ENCODE results near the gene SNAP25. TPM values are rescaled to one million over a fixed set of nuclear protein-coding genes. Genes with fewer than 3 reads are reported as not detected.

The SNAP25 gene
- total RNA-seq, 1 donor from 2014 or later = 5.6 TPM

DNA sequence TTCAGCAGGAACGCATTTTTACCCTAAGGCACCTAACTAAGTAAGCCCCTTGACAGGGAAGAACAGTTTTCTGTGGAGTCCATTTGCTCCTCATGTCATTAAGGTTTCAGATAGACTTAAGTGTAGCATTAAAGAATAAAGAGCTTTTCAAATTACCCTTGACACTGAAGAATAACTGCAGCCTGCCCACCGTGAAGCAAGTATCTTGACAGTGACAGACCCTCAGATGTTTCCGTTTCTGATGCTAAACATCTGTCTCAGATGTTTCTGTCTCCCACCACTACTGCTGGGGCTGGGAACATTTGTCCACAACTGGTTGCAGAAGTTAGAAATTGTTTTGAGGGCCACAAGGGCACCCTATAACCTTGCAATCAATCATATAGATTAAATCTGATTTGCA, 50.0 kb downstream of the SNAP25 start:
- H3K27me3 ChIP-seq = no peaks in the 10 kb centered on the region
- TF ChIP-seq, protein P1, sequence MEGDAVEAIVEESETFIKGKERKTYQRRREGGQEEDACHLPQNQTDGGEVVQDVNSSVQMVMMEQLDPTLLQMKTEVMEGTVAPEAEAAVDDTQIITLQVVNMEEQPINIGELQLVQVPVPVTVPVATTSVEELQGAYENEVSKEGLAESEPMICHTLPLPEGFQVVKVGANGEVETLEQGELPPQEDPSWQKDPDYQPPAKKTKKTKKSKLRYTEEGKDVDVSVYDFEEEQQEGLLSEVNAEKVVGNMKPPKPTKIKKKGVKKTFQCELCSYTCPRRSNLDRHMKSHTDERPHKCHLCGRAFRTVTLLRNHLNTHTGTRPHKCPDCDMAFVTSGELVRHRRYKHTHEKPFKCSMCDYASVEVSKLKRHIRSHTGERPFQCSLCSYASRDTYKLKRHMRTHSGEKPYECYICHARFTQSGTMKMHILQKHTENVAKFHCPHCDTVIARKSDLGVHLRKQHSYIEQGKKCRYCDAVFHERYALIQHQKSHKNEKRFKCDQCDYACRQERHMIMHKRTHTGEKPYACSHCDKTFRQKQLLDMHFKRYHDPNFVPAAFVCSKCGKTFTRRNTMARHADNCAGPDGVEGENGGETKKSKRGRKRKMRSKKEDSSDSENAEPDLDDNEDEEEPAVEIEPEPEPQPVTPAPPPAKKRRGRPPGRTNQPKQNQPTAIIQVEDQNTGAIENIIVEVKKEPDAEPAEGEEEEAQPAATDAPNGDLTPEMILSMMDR (IDR thresholded peaks at IDR 0.05) = no peak
- TF ChIP-seq POLR2AphosphoS5 (IDR thresholded peaks at IDR 0.05; ENCODE audit: insufficient read depth in 1 of 2, low read depth in 1 of 2) = no peak
- TF ChIP-seq POLR2A (IDR thresholded peaks at IDR 0.05) = no peak
- no peak overlapping the region for H3K4me3 ChIP-seq
- H3K9me3 ChIP-seq = no peaks in the 10 kb centered on the region
- no peak overlapping the region for H3K27ac ChIP-seq
- no peaks in the 10 kb centered on the region for H3K36me3 ChIP-seq
- DNase-seq (ENCODE audit: extremely low spot score in 2 of 2) = no peak
- no peaks in the 10 kb centered on the region for H3K4me1 ChIP-seq
- intact Hi-C loops (cut with DNase I) = no loop called here

DNA sequence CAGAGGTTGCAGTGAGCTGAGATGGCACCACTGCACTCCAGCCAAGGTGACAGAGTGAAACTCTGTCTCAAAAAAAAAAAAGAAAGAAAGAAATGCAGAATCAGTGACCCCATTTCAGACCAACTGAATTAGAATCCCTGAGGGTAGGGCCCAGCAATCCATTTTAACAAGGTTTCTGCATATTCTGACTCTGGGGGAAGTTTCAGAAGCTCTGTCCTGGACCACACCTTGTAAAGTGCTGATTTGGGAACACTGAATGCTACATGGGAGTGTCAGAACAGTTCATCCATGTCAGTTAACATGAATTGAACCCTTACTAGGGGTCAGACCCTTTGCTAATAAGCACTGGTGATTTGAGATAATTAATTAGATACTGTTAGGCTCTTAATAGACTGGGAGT, 52.0 kb downstream of the SNAP25 start:
- no peaks in the 10 kb centered on the region for H3K27me3 ChIP-seq
- intact Hi-C loops (cut with DNase I) = loop anchor here (1.0 kb wide), 1 partner anchor 13 kb away; no protein-coding TSS in a partner anchor
- TF ChIP-seq, protein P1 (IDR thresholded peaks at IDR 0.05) = no peak
- TF ChIP-seq POLR2AphosphoS5 (IDR thresholded peaks at IDR 0.05; ENCODE audit: insufficient read depth in 1 of 2, low read depth in 1 of 2) (no peak), POLR2A (IDR thresholded peaks at IDR 0.05) (no peak)

DNA sequence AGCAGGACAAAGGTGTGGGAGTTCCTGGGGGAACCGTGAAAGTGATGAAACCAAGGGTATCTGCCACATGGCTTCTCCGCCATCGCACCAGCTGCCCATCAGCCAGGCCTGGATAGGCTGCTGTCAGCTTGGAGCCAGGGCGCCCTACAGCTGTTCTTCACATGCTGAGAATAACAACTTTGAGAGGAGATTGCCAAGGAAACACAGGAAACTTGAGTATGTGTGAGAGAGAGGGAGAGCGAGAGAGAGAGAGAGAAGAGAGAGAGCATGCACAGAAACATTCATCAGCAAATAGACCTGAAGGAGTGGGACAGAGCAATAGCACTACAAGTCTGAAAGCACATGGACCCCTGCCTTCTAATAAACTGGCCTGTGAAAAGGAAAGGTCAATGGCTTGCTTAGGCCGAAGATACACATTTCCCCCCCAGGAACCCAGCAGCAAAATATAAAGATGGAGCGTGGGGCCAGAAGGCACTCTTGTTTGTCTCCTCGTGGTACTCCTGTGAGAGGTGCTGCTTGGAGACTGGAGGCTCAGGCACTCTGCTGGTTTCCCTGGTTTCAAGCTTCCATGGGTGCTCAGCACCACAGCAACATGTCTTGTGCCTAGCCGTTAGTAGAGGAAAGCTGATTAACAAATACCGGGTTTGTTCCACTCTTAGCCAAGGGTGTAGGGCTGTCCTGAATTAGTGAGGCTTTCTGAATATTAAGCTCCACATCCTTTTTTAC, 53.0 kb downstream of the SNAP25 start:
- H3K4me3 ChIP-seq = no peak overlapping the region
- no peaks in the 10 kb centered on the region for H3K4me1 ChIP-seq
- no peaks in the 10 kb centered on the region for H3K9me3 ChIP-seq
- no peaks in the 10 kb centered on the region for H3K36me3 ChIP-seq
- no peak for DNase-seq (ENCODE audit: extremely low spot score in 2 of 2)
- H3K27me3 ChIP-seq = no peaks in the 10 kb centered on the region
- H3K27ac ChIP-seq = no peak overlapping the region
- TF ChIP-seq, protein P1 (IDR thresholded peaks at IDR 0.05) = no peak
- TF ChIP-seq POLR2A (IDR thresholded peaks at IDR 0.05) (no peak), POLR2AphosphoS5 (IDR thresholded peaks at IDR 0.05; ENCODE audit: insufficient read depth in 1 of 2, low read depth in 1 of 2) (no peak)
- intact Hi-C loops (cut with DNase I) = loop anchor here (1.0 kb wide), 1 partner anchor 12 kb away; no protein-coding TSS in a partner anchor

More for the DNA sequence above, 52.0 kb downstream of the SNAP25 start:
- H3K9me3 ChIP-seq = no peaks in the 10 kb centered on the region
- no peaks in the 10 kb centered on the region for H3K4me1 ChIP-seq
- H3K4me3 ChIP-seq = no peak overlapping the region
- no peak overlapping the region for H3K27ac ChIP-seq
- DNase-seq (ENCODE audit: extremely low spot score in 2 of 2) = no peak
- no peaks in the 10 kb centered on the region for H3K36me3 ChIP-seq

DNA sequence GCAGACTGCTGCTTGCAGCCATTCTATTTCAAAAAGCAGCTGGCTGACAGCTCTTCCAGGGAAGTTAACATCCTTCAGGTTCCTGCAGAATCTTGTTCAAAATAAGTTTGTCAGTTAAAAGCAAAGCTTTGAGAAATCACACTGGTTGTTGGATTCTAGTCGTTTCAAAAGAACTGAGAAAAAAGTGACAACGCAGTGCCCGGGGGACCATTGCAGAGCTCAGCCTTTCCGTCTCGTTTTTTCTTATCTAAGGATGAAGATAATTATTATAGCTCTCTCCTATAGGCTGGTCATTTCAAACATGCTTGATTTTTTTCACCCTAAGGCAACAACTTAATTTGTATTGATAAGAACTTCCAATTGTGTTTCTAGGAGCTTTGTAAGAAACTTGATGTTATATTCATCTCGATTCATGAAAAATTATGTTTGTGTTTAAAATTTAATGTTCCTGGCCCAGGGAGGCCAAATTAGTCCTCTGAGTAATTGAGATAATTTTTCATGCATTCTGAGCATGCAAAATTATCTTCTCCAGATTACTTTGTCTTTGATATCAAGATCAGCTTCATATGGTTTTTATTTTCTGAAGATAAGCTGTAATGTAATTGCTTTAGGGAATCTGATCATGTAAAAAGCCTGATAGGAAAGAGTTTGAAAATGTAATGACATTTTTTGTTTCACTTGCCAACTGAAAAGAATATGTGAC, 58.4 kb downstream of the SNAP25 start:
- intact Hi-C loops (cut with DNase I) = no loop called here

More for the DNA sequence above, 58.4 kb downstream of the SNAP25 start:
- Histone ChIP-seq H3K4me3 (no peak overlapping the region), H3K9me3 (no peaks in the 10 kb centered on the region), H3K27ac (no peak overlapping the region), H3K27me3 (no peaks in the 10 kb centered on the region), H3K4me1 (no peaks in the 10 kb centered on the region), H3K36me3 (no peaks in the 10 kb centered on the region)
- TF ChIP-seq POLR2AphosphoS5 (IDR thresholded peaks at IDR 0.05; ENCODE audit: insufficient read depth in 1 of 2, low read depth in 1 of 2) (no peak), POLR2A (IDR thresholded peaks at IDR 0.05) (no peak)
- TF ChIP-seq, protein P1 (IDR thresholded peaks at IDR 0.05) = no peak
- no peak for DNase-seq (ENCODE audit: extremely low spot score in 2 of 2)

Measured in vagina (tissue), 2 donors.